B cell (primary cell): ENCODE results near the gene TKT.

ENCODE experiments used
- EZH2 ChIP-seq: IDR thresholded peaks from 2 replicates; pipeline ENCODE4 v1.6.1; 2012; ENCODE audit warnings: borderline replicate concordance, low read depth, mild to moderate bottlenecking, moderate library complexity, low read length; ENCODE audit not compliant: insufficient read depth, poor library complexity, severe bottlenecking
- TF ChIP-seq, protein P1 (sequence below): fragments of 200-600 bp; IDR thresholded peaks from one replicate; pipeline ENCODE4 v1.8.0; 2022; ENCODE audit warnings: antibody characterized with exemption, mild to moderate bottlenecking

DNA sequence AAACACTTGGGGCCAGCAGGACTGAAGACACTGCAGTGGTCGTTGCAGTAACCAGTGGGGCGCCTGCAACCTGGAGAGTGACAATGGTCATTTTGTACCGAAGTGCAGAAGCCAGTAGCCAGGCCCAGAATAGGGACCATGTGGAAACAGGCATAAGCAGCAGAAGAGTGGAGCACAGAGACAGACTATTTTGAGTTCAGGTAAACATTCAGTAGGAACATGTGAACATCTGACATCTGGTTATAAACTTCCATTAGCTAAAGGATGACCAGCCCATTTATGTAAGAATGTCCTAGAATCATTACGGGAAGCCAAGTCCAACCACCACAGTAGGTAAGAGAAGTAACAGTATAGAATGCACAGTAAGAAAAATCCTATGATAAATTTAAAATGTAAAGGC lies 32.4 kb upstream of the TKT start:
- TF ChIP-seq, protein P1, sequence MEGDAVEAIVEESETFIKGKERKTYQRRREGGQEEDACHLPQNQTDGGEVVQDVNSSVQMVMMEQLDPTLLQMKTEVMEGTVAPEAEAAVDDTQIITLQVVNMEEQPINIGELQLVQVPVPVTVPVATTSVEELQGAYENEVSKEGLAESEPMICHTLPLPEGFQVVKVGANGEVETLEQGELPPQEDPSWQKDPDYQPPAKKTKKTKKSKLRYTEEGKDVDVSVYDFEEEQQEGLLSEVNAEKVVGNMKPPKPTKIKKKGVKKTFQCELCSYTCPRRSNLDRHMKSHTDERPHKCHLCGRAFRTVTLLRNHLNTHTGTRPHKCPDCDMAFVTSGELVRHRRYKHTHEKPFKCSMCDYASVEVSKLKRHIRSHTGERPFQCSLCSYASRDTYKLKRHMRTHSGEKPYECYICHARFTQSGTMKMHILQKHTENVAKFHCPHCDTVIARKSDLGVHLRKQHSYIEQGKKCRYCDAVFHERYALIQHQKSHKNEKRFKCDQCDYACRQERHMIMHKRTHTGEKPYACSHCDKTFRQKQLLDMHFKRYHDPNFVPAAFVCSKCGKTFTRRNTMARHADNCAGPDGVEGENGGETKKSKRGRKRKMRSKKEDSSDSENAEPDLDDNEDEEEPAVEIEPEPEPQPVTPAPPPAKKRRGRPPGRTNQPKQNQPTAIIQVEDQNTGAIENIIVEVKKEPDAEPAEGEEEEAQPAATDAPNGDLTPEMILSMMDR: no peak
- TF ChIP-seq EZH2: no peak
